Epithelial cell of proximal tubule (primary cell): ENCODE measurements around the gene MORN1. TPM values are rescaled to one million over a fixed set of nuclear protein-coding genes. Genes with fewer than 3 reads are reported as not detected.
"Not testable (repeated sequence)": the region's sequence is repeated elsewhere in the genome, so short reads cannot be mapped to it uniquely, and the experiment has no call there.

Experiments
- DNase-seq: peaks from one replicate; pipeline ENCODE4 v3.0.0-alpha.2; 2011; ENCODE audit warnings: low read depth
- H3K4me3 ChIP-seq: 2 replicates; pipeline ENCODE4 v1.5.1; 2011; ENCODE audit warnings: low read depth, mild to moderate bottlenecking, low read length
- CTCF ChIP-seq: conservative IDR thresholded peaks from 2 replicates; pipeline ENCODE4 v1.5.1; 2012; ENCODE audit warnings: low read depth, mild to moderate bottlenecking, low read length
- total RNA-seq: library from RNA; depleted of rRNA; stranded (reverse); fragments of >200 nt; gene quantifications from 2 replicates; pipeline ENCODE4 v1.2.3, GENCODE V29; 2015

Gene MORN1
- total RNA-seq, 1 donor from 2014 or later: 8.1 TPM

DNA sequence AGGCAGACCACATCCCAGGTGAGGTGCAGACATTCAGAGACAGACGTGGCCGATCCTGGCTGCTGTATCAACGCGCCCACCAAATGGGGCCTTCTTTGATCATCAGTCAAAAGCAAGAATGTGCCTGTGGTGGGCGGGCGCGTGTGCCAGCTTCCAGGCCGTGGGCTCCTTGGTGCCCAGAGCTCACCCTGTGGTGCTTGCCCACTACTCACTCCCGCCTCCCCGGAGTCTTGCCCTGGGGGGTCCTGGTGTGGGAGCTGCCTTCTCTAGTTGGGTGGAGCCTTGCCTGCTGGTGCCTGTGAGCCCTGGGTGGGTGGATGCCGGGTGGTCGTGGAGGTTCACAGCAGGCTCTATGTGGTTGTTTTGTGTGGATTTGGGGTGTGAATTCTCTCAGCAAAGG is 92.7 kb downstream of the MORN1 start:
- no peak overlapping the region for H3K4me3 ChIP-seq
- TF ChIP-seq CTCF: no peak
- DNase-seq: no peak

DNA sequence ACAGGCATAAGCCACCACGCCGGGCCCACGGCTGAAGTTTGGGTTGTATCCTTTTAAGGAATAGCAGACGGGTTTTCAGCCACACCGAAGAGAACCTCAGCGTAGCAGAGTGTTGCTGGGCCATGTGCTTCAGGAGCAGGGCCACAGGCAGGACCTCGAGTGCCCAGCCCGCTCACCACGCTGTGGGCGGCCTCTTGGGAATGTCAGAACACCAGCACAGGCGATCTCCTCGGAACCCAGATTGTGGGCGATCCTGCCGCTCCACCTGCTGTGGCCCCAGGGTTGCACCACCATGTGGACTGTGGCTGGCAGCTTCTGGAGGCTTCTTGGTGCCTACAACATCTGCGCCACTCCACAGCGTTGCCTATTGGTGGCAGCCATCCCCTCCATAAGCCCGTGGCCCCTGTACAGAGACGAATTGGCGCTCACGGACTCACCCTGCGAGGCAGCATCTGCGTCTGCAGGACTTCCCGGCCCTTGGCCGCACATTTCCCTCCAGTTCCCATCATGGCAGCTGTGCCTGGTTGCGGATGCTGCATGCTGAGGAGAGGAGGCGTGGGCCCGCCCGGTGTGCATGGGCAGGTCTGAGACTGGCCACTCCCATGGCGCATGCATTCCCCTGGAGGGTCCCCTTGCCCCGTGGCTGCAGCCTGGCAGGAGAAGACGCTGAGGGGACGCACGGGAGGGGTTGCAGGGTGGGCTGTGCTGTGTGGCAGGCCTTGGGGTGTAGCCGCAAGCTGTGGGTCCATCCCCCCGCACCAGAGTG is 93.9 kb downstream of the MORN1 start:
- no peak for TF ChIP-seq CTCF
- no peak overlapping the region for H3K4me3 ChIP-seq
- DNase-seq: no peak

DNA sequence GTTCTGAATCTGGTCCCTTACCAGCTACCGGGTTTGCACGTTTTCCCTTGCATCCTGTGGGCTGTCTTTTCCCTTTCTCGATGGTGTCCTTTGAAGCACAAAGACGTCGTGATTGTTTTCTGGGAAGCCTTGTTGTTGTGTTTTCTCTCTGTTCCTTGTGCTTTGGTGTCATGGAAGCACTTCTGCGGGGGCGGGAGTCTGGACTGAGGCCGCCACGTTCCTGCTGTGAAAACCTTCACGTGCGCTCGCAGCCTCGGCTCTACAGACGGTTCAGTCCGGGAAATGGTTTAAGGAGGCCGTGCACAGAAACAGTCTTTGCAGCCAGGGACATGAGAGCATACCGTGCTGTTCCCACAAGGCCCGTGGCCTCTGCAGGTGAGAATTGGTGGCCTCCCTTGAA is 94.7 kb downstream of the MORN1 start:
- no peak overlapping the region for H3K4me3 ChIP-seq
- no peak for DNase-seq
- no peak for TF ChIP-seq CTCF

DNA sequence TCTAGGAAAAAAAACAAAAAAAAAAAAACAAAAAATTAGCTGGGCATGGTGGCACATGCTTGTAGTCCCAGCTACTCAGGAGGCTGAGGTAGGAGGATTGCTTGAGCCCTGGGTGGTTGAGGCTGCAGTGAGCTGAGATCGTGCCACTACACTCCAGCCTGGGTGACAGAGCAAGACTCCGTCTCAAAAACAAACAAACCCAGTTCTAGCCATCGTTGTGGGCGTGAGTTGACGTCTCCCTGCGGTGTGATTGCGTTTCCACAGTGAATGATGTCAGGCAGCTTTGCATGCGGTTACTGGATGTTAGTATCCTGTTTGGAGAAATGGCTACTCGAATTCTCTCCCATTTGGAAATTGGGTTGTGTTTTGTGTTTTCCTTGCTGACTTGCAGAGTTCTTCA is 95.1 kb downstream of the MORN1 start:
- not testable (repeated sequence) for H3K4me3 ChIP-seq, DNase-seq

- no peak for DNase-seq
- H3K4me3 ChIP-seq: no peak overlapping the region
- no peak for TF ChIP-seq CTCF
These were observed 95.8 kb downstream of the MORN1 start for GRCh38 chr1:2295526-2295925.

- DNase-seq: no peak
- TF ChIP-seq CTCF: no peak
- no peak overlapping the region for H3K4me3 ChIP-seq
These were observed 96.7 kb downstream of the MORN1 start for GRCh38 chr1:2294725-2295078.

- H3K4me3 ChIP-seq: no peak overlapping the region
- no peak for TF ChIP-seq CTCF
- DNase-seq: no peak
These were observed 97.2 kb downstream of the MORN1 start for GRCh38 chr1:2294033-2294724.
